MM.1S (cell line): Measurements from ENCODE around the gene STX8.

ENCODE experiments used
- DNase-seq: peaks from one replicate; pipeline ENCODE4 v3.0.0-alpha.2; 2015
- H2AFZ ChIP-seq: fragments of 300-600 bp; sonication (generic); 2 replicates; pipeline ENCODE4 v1.6.0; 2016; ENCODE audit warnings: antibody characterized with exemption, low read length
- H3F3A ChIP-seq: fragments of 300-600 bp; sonication (generic); 2 replicates; pipeline ENCODE4 v1.6.1; 2016; ENCODE audit warnings: mild to moderate bottlenecking, antibody characterized with exemption, low read length, moderate library complexity, mixed read lengths; ENCODE audit not compliant: insufficient read depth
- H3K27ac ChIP-seq: fragments of 300-600 bp; sonication (generic); 2 replicates; pipeline ENCODE4 v1.5.1; 2016; ENCODE audit warnings: mild to moderate bottlenecking, low read length
- H3K27me3 ChIP-seq: fragments of 300-600 bp; sonication (generic); replicated peaks from 2 replicates; pipeline ENCODE4 v1.6.0; 2016; ENCODE audit warnings: low read length; ENCODE audit not compliant: insufficient read depth
- H3K36me3 ChIP-seq: fragments of 300-600 bp; sonication (generic); replicated peaks from 2 replicates; pipeline ENCODE4 v1.6.1; 2016; ENCODE audit warnings: mild to moderate bottlenecking, low read length, mixed read lengths; ENCODE audit not compliant: insufficient read depth
- H3K4me1 ChIP-seq: fragments of 300-600 bp; sonication (generic); 2 replicates; pipeline ENCODE4 v1.6.1; 2016; ENCODE audit warnings: low read length, mixed read lengths
- H3K4me2 ChIP-seq: fragments of 300-600 bp; sonication (generic); 2 replicates; pipeline ENCODE4 v1.6.0; 2016; ENCODE audit warnings: low read depth, low read length
- H3K4me3 ChIP-seq: fragments of 300-600 bp; sonication (generic); 2 replicates; pipeline ENCODE4 v1.5.1; 2016; ENCODE audit warnings: low read length, mixed read lengths
- H3K79me2 ChIP-seq: fragments of 300-600 bp; sonication (generic); 2 replicates; pipeline ENCODE4 v1.6.1; 2016; ENCODE audit warnings: mixed run types, low read length, mixed read lengths
- H3K9ac ChIP-seq: fragments of 300-600 bp; sonication (generic); 2 replicates; pipeline ENCODE4 v1.6.1; 2016; ENCODE audit warnings: low read length, mixed read lengths
- H3K9me2 ChIP-seq: fragments of 300-600 bp; sonication (generic); replicated peaks from 2 replicates; pipeline ENCODE4 v1.6.1; 2016; ENCODE audit warnings: mild to moderate bottlenecking, low read length, mixed read lengths; ENCODE audit not compliant: insufficient read depth
- H3K9me3 ChIP-seq: fragments of 300-600 bp; sonication (generic); replicated peaks from 2 replicates; pipeline ENCODE4 v1.6.1; 2016; ENCODE audit warnings: mild to moderate bottlenecking, low read length, mixed read lengths; ENCODE audit not compliant: insufficient read depth
- H4K20me1 ChIP-seq: fragments of 300-600 bp; sonication (generic); 2 replicates; pipeline ENCODE4 v1.6.1; 2016; ENCODE audit warnings: mild to moderate bottlenecking, low read length, moderate library complexity, mixed read lengths; ENCODE audit not compliant: insufficient read depth
- CTCF ChIP-seq: fragments of 300-600 bp; sonication (generic); IDR thresholded peaks from 2 replicates; pipeline ENCODE4 v1.5.1; 2016; ENCODE audit warnings: antibody characterized with exemption, low read length, mixed read lengths
- EZH2 ChIP-seq: fragments of 300-600 bp; sonication (generic); optimal IDR thresholded peaks from 2 replicates; pipeline ENCODE3; 2017; ENCODE audit warnings: low read depth, mild to moderate bottlenecking, antibody characterized with exemption, low read length, mixed read lengths
- EZH2phosphoT487 ChIP-seq: fragments of 300-600 bp; sonication (generic); IDR thresholded peaks from 2 replicates; pipeline ENCODE4 v1.6.1; 2018; ENCODE audit warnings: antibody characterized with exemption, low read length

STX8 gene

GRCh38 chr17:9575381-9576101, at the start of gene STX8:
STX8 (minus strand) TSS chr17:9575820; CDS start chr17:9575808, 12 bp downstream.
- TF ChIP-seq CTCF (no peak), EZH2phosphoT487 (no peak), EZH2 (no peak)
- Histone ChIP-seq H3K27ac (no peak within 1 kb of the TSS), H4K20me1 (no peaks in the 10 kb centered on the region), H2AFZ (peak within 1 kb of the TSS; percentile 97), H3K4me1 (no peaks in the 10 kb centered on the region), H3K4me2 (peak within 1 kb of the TSS; percentile 99), H3K9ac (peak within 1 kb of the TSS; percentile 68), H3K27me3 (no peaks in the 10 kb centered on the region), H3K9me2 (no peaks in the 10 kb centered on the region), H3F3A (peaks cover 7% of the 10 kb centered on the region; the same call in 1 of the 2 replicates), H3K4me3 (peak within 1 kb of the TSS; percentile 93), H3K9me3 (no peaks in the 10 kb centered on the region), H3K79me2 (peaks cover 11% of the 10 kb centered on the region; the same call in 1 of the 2 replicates), H3K36me3 (no peaks in the 10 kb centered on the region)
- peak; percentile 85 for DNase-seq

GRCh38 chr17:9622961-9623360, 47.3 kb upstream of the STX8 start:
- Histone ChIP-seq H3K9me3 (no peaks in the 10 kb centered on the region), H3F3A (no peaks in the 10 kb centered on the region), H2AFZ (no peak overlapping the region), H3K4me1 (no peaks in the 10 kb centered on the region), H3K9ac (no peak overlapping the region), H3K79me2 (no peaks in the 10 kb centered on the region), H3K9me2 (no peaks in the 10 kb centered on the region), H3K27me3 (no peaks in the 10 kb centered on the region), H3K4me2 (no peak overlapping the region), H3K27ac (no peak overlapping the region), H3K4me3 (no peak overlapping the region), H4K20me1 (no peaks in the 10 kb centered on the region), H3K36me3 (no peaks in the 10 kb centered on the region)
- TF ChIP-seq CTCF (no peak), EZH2 (no peak), EZH2phosphoT487 (no peak)
- no peak for DNase-seq

- no peak overlapping the region for H3K27ac ChIP-seq
- H3K9me2 ChIP-seq: no peaks in the 10 kb centered on the region
- no peak for TF ChIP-seq EZH2phosphoT487
- no peak for TF ChIP-seq CTCF
- TF ChIP-seq EZH2: no peak
Measured at GRCh38 chr17:9615486-9615885, 39.9 kb upstream of the STX8 start.

More at GRCh38 chr17:9615486-9615885, 39.9 kb upstream of the STX8 start:
- H3K9ac ChIP-seq: no peak overlapping the region
- H3K4me2 ChIP-seq: no peak overlapping the region
- H3K79me2 ChIP-seq: no peaks in the 10 kb centered on the region
- H3K36me3 ChIP-seq: no peaks in the 10 kb centered on the region
- H2AFZ ChIP-seq: no peak overlapping the region
- no peaks in the 10 kb centered on the region for H3K4me1 ChIP-seq
- no peak for DNase-seq
- H4K20me1 ChIP-seq: no peaks in the 10 kb centered on the region
- H3F3A ChIP-seq: no peaks in the 10 kb centered on the region
- no peaks in the 10 kb centered on the region for H3K9me3 ChIP-seq
- H3K4me3 ChIP-seq: no peak overlapping the region
- H3K27me3 ChIP-seq: no peaks in the 10 kb centered on the region
